Esophagus squamous epithelium (tissue), 5 donors: ENCODE data around the gene LTN1. TPM values are rescaled to one million over a fixed set of nuclear protein-coding genes. Genes with fewer than 3 reads are reported as not detected.
"Not testable (repeated sequence)": the region's sequence is repeated elsewhere in the genome, so short reads cannot be mapped to it uniquely, and the experiment has no call there.

Experiments used
- DNase-seq: peaks from one replicate; lab custom pipeline; 2025; lab: John Stamatoyannopoulos, UW
- H3K27ac ChIP-seq, 4 donors: fragments of 200-600 bp; sonication (generic); one replicate each; pipeline ENCODE4 v1.5.1; 2016 to 2019; ENCODE audit warnings: mild to moderate bottlenecking in 1 of 4
- H3K27me3 ChIP-seq, 4 donors: fragments of 200-600 bp; sonication (generic); 1 replicate in 3 of 4; 2 replicates in 1 of 4; pipeline versions ENCODE4 v1.5.1 to v1.6.0; 2017 to 2021; ENCODE audit warnings: antibody characterized with exemption in 1 of 4
- H3K36me3 ChIP-seq, 3 donors: fragments of 200-600 bp; sonication (generic); one replicate each; pipeline ENCODE4 v1.5.1; 2016 to 2019
- H3K4me1 ChIP-seq, 3 donors: fragments of 200-600 bp; sonication (generic); one replicate each; pipeline ENCODE4 v1.5.1; 2017 to 2019
- H3K4me3 ChIP-seq, 4 donors: fragments of 200-600 bp; sonication (generic); 1 replicate in 3 of 4; 2 replicates in 1 of 4; pipeline ENCODE4 v1.5.1; 2016 to 2019; ENCODE audit warnings: mild to moderate bottlenecking in 2 of 4, moderate library complexity in 1 of 4
- H3K9me3 ChIP-seq, 3 donors: fragments of 200-600 bp; sonication (generic); one replicate each; pipeline ENCODE4 v1.5.1; 2016 to 2019
- CTCF ChIP-seq, 6 experiments: fragments of 450-650 bp in 4 of 6; fragments of 200-600 bp in 2 of 6; sonication (generic) in 2 of 6; IDR thresholded peaks; one replicate each; pipeline ENCODE4 v1.5.1; 2016 to 2019; ENCODE audit warnings: antibody characterized with exemption in 6 of 6, mild to moderate bottlenecking in 4 of 6, moderate library complexity in 4 of 6
- POLR2A ChIP-seq, 4 donors: fragments of 450-650 bp; IDR thresholded peaks; one replicate each; pipeline ENCODE4 v1.6.1; 2017; ENCODE audit warnings: antibody characterized with exemption in 4 of 4, mild to moderate bottlenecking in 4 of 4, moderate library complexity in 3 of 4
- WGBS, 2 donors: methylation state at CpG; one replicate each; pipeline ENCODE4 v1.1.5; 2018; 5-methylcytosine and 5-hydroxymethylcytosine counted together
- intact Hi-C: fragments of 100-400 bp; cut with DNase I; formaldehyde crosslinking; loops from one replicate; pipeline ENCODE4 v1.15.0; 2022
- total RNA-seq, 4 donors: library from RNA; depleted of rRNA; stranded (reverse); fragments of >200 nt; gene quantifications; one replicate each; pipeline ENCODE4 v1.1.0, GENCODE V29; 2016
- donor health status: DM: yes; HTN: yes; CAD: no.

LTN1 gene
- total RNA-seq, 4 donors from 2014 or later = 10.3 to 24.9 (median 22.2) TPM

GRCh38 chr21:29018540-29018939 is 25.9 kb upstream of the LTN1 start:
- intact Hi-C loops = no loop called here
- peak overlapping the region; percentile 71 to 98 (median 90) for H3K4me3 ChIP-seq
- H3K27me3 ChIP-seq = no peaks in the 10 kb centered on the region
- no peaks in the 10 kb centered on the region for H3K36me3 ChIP-seq
- no peak for DNase-seq
- WGBS, 2 donors = 6 to 10% methylated on average over 12 of the region's 12 CpGs
- H3K27ac ChIP-seq = peak overlapping the region; percentile 80 to 90 (median 84)
- no peaks in the 10 kb centered on the region for H3K9me3 ChIP-seq
- H3K4me1 ChIP-seq = peaks cover 4 to 26% (median 14%) of the 10 kb centered on the region in 3 donors
- TF ChIP-seq POLR2A (IDR thresholded peaks at IDR 0.05) (no peak), CTCF (IDR thresholded peaks at IDR 0.05) (no peak)

DNA sequence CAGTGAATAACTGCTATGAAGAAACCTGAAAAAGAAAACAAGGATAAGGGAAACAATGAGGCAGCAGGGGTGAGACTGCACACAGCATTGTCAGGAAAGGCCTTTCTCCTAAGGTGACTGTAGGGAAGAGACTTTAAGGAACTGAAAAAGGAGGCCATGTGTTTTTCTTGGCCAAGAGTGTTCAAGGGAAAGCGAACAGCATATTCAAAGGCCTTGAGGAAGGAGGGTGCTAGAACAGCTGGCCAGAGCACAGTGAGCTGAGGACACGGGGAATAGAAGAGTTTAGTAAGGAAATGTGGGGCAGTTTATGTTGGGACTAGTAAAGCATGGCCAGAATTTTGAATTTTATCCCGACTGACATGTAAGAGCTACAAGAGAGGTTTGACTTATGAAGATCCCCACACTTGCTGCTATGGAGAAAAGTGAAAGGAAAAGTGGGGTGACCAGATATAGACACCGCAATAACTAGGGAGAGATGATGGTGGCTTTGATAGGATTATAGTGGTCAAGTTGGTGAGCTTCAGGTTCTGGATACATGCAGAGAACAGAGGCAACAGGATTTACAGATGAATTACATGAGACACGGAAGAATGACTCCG is 25.1 kb upstream of the LTN1 start:
- DNase-seq = no peak
- no peak for TF ChIP-seq CTCF (IDR thresholded peaks at IDR 0.05)
- intact Hi-C loops = no loop called here
- Histone ChIP-seq H3K4me1 (peaks cover 4 to 25% (median 14%) of the 10 kb centered on the region in 3 donors), H3K27me3 (no peaks in the 10 kb centered on the region), H3K27ac (peak overlapping the region in 2 of 4 donors; percentile 87 to 90), H3K36me3 (no peaks in the 10 kb centered on the region), H3K9me3 (no peaks in the 10 kb centered on the region), H3K4me3 (peak overlapping the region in 2 of 4 donors; percentile 88 to 92)
- 64 to 80% methylated on average over 6 of the region's 6 CpGs for WGBS, 2 donors

GRCh38 chr21:29011236-29011635 is 18.6 kb upstream of the LTN1 start:
- H3K27ac ChIP-seq, H3K27me3 ChIP-seq, H3K4me3 ChIP-seq, H3K9me3 ChIP-seq, DNase-seq, H3K4me1 ChIP-seq, intact Hi-C loops: not testable (repeated sequence)
- WGBS, 2 donors = no CpG with 5 or more reads among the region's 30 CpGs
- H3K36me3 ChIP-seq = peaks cover 0 to 31% (median 0%) of the 10 kb centered on the region in 3 donors

DNA sequence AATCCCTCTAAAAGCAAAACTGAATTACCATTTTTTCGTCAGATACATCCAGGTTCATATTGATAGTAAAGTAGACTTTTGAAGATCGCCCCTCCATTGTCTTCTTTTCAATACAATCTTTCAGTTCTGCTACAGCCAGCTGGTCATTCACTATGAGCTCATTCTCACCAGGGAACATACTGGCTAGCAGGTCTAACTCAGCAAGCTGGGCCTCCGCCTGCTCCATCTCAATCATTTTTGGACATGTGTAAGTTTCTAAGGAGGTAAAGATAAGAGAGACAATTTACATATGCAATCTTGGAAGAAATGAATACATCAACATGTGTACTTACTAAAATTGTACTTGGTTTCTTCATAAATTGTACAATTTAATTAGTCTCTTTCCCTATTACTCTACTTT is 15.7 kb upstream of the LTN1 start:
- WGBS, 2 donors = 88% methylated on average over 3 of the region's 3 CpGs
- intact Hi-C loops = no loop called here
- TF ChIP-seq POLR2A (IDR thresholded peaks at IDR 0.05) = no peak
- no peak for TF ChIP-seq CTCF (IDR thresholded peaks at IDR 0.05)

GRCh38 chr21:29007810-29008209 is 15.1 kb upstream of the LTN1 start:
- TF ChIP-seq CTCF (IDR thresholded peaks at IDR 0.05) (no peak), POLR2A (IDR thresholded peaks at IDR 0.05) (no peak)
- no peak for DNase-seq
- H3K27ac ChIP-seq = no peak overlapping the region
- intact Hi-C loops = no loop called here
- H3K4me3 ChIP-seq = no peak overlapping the region
- H3K4me1 ChIP-seq = peaks cover 0 to 13% (median 4%) of the 10 kb centered on the region in 3 donors
- peaks cover 0 to 41% (median 0%) of the 10 kb centered on the region in 3 donors for H3K36me3 ChIP-seq
- WGBS, 2 donors = 66 to 79% methylated on average over 3 of the region's 3 CpGs
- H3K9me3 ChIP-seq = no peaks in the 10 kb centered on the region
- no peaks in the 10 kb centered on the region for H3K27me3 ChIP-seq

More for the DNA sequence above, 15.7 kb upstream of the LTN1 start:
- Histone ChIP-seq H3K27me3 (no peaks in the 10 kb centered on the region), H3K9me3 (no peaks in the 10 kb centered on the region), H3K36me3 (peaks cover 0 to 41% (median 0%) of the 10 kb centered on the region in 3 donors), H3K4me1 (peaks cover 0 to 8% (median 4%) of the 10 kb centered on the region in 3 donors), H3K4me3 (no peak overlapping the region), H3K27ac (no peak overlapping the region)
- no peak for DNase-seq
